HepG2 (cell line): ENCODE results near the gene MAP3K3. TPM values are rescaled to one million over a fixed set of nuclear protein-coding genes. Genes with fewer than 3 reads are reported as not detected.

Source experiments
- ATF6 ChIP-seq: sonication (generic); formaldehyde crosslinking; conservative IDR thresholded peaks from 2 replicates; pipeline ENCODE4 v1.4.0; 2020; ENCODE audit warnings: missing genetic modification reagents
- ELF1 ChIP-seq: sonication (generic); formaldehyde crosslinking; IDR thresholded peaks from 2 replicates; pipeline ENCODE4 v1.4.0; 2020; ENCODE audit warnings: missing genetic modification reagents
- ETS1 ChIP-seq: sonication (generic); formaldehyde crosslinking; IDR thresholded peaks from 2 replicates; pipeline ENCODE4 v1.4.0; 2020; ENCODE audit warnings: missing genetic modification reagents
- FOXM1 ChIP-seq: sonication (generic); formaldehyde crosslinking; IDR thresholded peaks from 2 replicates; pipeline ENCODE4 v1.5.0; 2020; ENCODE audit warnings: missing genetic modification reagents
- GATAD1 ChIP-seq: IDR thresholded peaks from 2 replicates; pipeline ENCODE4 v1.6.1; 2016; ENCODE audit warnings: missing genetic modification reagents, missing compliant biosample characterization
- ISL2 ChIP-seq: sonication (generic); formaldehyde crosslinking; IDR thresholded peaks from 2 replicates; pipeline ENCODE4 v1.5.0; 2020; ENCODE audit warnings: missing genetic modification reagents
- MLX ChIP-seq: IDR thresholded peaks from 2 replicates; pipeline ENCODE4 v1.6.1; 2016
- PHF21A ChIP-seq: sonication (generic); formaldehyde crosslinking; IDR thresholded peaks from 2 replicates; pipeline ENCODE4 v1.5.0; 2020; ENCODE audit warnings: mild to moderate bottlenecking, missing genetic modification reagents
- PTBP1 ChIP-seq: fragments of 200-400 bp; formaldehyde crosslinking; IDR thresholded peaks from 2 replicates; pipeline ENCODE4 v1.6.1; 2018; ENCODE audit warnings: low read length, low read depth; ENCODE audit not compliant: poor library complexity, severe bottlenecking
- RBAK ChIP-seq: sonication (generic); formaldehyde crosslinking; IDR thresholded peaks from 2 replicates; pipeline ENCODE4 v1.5.1; 2020; ENCODE audit warnings: mild to moderate bottlenecking, missing genetic modification reagents
- SP2 ChIP-seq: sonication (generic); formaldehyde crosslinking; IDR thresholded peaks from 2 replicates; pipeline ENCODE4 v1.5.1; 2020; ENCODE audit warnings: mild to moderate bottlenecking, missing genetic modification reagents
- THRA ChIP-seq: sonication (generic); formaldehyde crosslinking; IDR thresholded peaks from 2 replicates; pipeline ENCODE4 v1.4.0; 2020; ENCODE audit warnings: missing genetic modification reagents, borderline replicate concordance
- ZBTB1 ChIP-seq: sonication (generic); formaldehyde crosslinking; IDR thresholded peaks from 2 replicates; pipeline ENCODE4 v1.4.0; 2020; ENCODE audit warnings: missing genetic modification reagents, borderline replicate concordance
- ZBTB34 ChIP-seq: sonication (generic); formaldehyde crosslinking; IDR thresholded peaks from 2 replicates; pipeline ENCODE4 v1.8.0; 2022; ENCODE audit warnings: mild to moderate bottlenecking, missing genetic modification reagents
- ZBTB43 ChIP-seq: sonication (generic); formaldehyde crosslinking; conservative IDR thresholded peaks from 2 replicates; pipeline ENCODE4 v1.4.0; 2020; ENCODE audit warnings: missing genetic modification reagents
- ZC3H4 ChIP-seq: sonication (generic); formaldehyde crosslinking; IDR thresholded peaks from 2 replicates; pipeline ENCODE4 v1.4.0; 2020; ENCODE audit warnings: missing genetic modification reagents, borderline replicate concordance
- ZEB1 ChIP-seq: IDR thresholded peaks from 2 replicates; pipeline ENCODE4 v1.6.1; 2012; ENCODE audit warnings: mild to moderate bottlenecking, low read depth, inconsistent platforms; ENCODE audit not compliant: insufficient replicate concordance
- ZFY ChIP-seq: sonication (generic); formaldehyde crosslinking; IDR thresholded peaks from 2 replicates; pipeline ENCODE4 v1.4.0; 2020; ENCODE audit warnings: missing genetic modification reagents
- ZKSCAN8 ChIP-seq: IDR thresholded peaks from 2 replicates; pipeline ENCODE4 v1.6.1; 2016; ENCODE audit warnings: borderline replicate concordance, missing genetic modification reagents, missing compliant biosample characterization
- ZNF550 ChIP-seq: sonication (generic); formaldehyde crosslinking; IDR thresholded peaks from 2 replicates; pipeline ENCODE4 v1.4.0; 2020; ENCODE audit warnings: mild to moderate bottlenecking, missing genetic modification reagents, borderline replicate concordance
- ZNF567 ChIP-seq: sonication (generic); formaldehyde crosslinking; IDR thresholded peaks from 2 replicates; pipeline ENCODE4 v1.8.1; 2023; ENCODE audit warnings: mild to moderate bottlenecking, missing genetic modification reagents, borderline replicate concordance
- ZNF841 ChIP-seq: sonication (generic); formaldehyde crosslinking; IDR thresholded peaks from 2 replicates; pipeline ENCODE4 v1.8.1; 2023; ENCODE audit warnings: missing genetic modification reagents, borderline replicate concordance
- polyA plus RNA-seq, 8 experiments: library from polyadenylated mRNA; depleted of rRNA in 3 of 8; stranded (reverse) in 7 of 8; unstranded in 1 of 8; fragments of >200 nt; fragmentation: Illumina TruSeq in 4 of 8; extraction: Trizol in 4 of 8; gene quantifications; 2 replicates each; pipeline versions ENCODE4 v1.2.1 to v1.2.3, GENCODE V29; 2011 to 2016; ENCODE audit warnings: low read depth in 4 of 8, missing spikeins in 1 of 8, mixed read lengths in 1 of 8; ENCODE audit not compliant: insufficient read depth in 1 of 8
- total RNA-seq, 5 experiments: library from RNA; depleted of rRNA; stranded (reverse); fragments of >200 nt; fragmentation: Illumina TruSeq; extraction: Trizol; gene quantifications; 2 replicates each; pipeline ENCODE4 v1.2.3, GENCODE V29; 2016; ENCODE audit warnings: low read depth in 1 of 5

Gene MAP3K3
- total and polyA plus RNA-seq, 2 of the 13 experiments (the other 11 are each of a cell fraction or from before 2014, with no cell fraction given), result 17.7 to 21.8 TPM

GRCh38 chr17:63741408-63742173 lies 119.4 kb downstream of the MAP3K3 start, which contains the start of gene STRADA (continued):
- TF ChIP-seq ETS1 (no peak), ZC3H4 (CRISPR knock-in tag) (no peak; the same call in 1 of the 2 replicates), ZEB1 (peak; percentile 95), ATF6 (no peak), ZKSCAN8 (no peak; the same call in 1 of the 2 replicates), ZFY (CRISPR knock-in tag) (peak; percentile 96), RBAK (CRISPR knock-in tag) (no peak), ZBTB43 (CRISPR knock-in tag) (peak; percentile 77), ZNF550 (no peak), ISL2 (CRISPR knock-in tag) (peak; percentile 75), ZNF567 (CRISPR knock-in tag) (0 out of 2 replicates have a peak, but pooled peaks have one; percentile 33), ZBTB1 (CRISPR knock-in tag) (no peak), MLX (CRISPR knock-in tag) (no peak; the same call in 1 of the 2 replicates), ZNF841 (CRISPR knock-in tag) (no peak; the same call in 1 of the 2 replicates), GATAD1 (CRISPR knock-in tag) (peak; percentile 70), ZBTB34 (CRISPR knock-in tag) (peak; percentile 38; the same call in 1 of the 2 replicates), SP2 (CRISPR knock-in tag) (peak; percentile 76), THRA (CRISPR knock-in tag) (no peak), PHF21A (CRISPR knock-in tag) (peak; percentile 47), FOXM1 (no peak), PTBP1 (peak; percentile 65), ELF1 (peak; percentile 94)
